ENCODE measurements around the gene EIF6.
A peak's percentile ranks its signal among the peaks of the same experiment; 100 is the strongest.

The EIF6 gene

GRCh38 chr20:35304956-35305355 is 20.4 kb upstream of the EIF6 start:
- WGBS (ENCODE audit: extremely low coverage, insufficient coverage, insufficient read length) = no CpG with 5 or more reads among the region's 6 CpGs
- Histone ChIP-seq H4K8ac (ENCODE audit: low read depth, low read length) (no peak overlapping the region), H2BK120ac (ENCODE audit: insufficient read depth, low read length, poor library complexity) (peak overlapping the region; percentile 36), H3K9ac (ENCODE audit: low read length) (no peak overlapping the region), H3K79me1 (ENCODE audit: low read length) (peaks cover 12% of the 10 kb centered on the region), H2BK12ac (ENCODE audit: low read length) (peak overlapping the region; percentile 19), H3K4me2 (ENCODE audit: low read length) (no peak overlapping the region), H4K91ac (ENCODE audit: low read depth, low read length) (peak overlapping the region; percentile 52), H3K79me2 (ENCODE audit: control insufficient read depth, insufficient read depth, low read length, poor library complexity) (no peaks in the 10 kb centered on the region), H3K27ac (ENCODE audit: low read depth, low read length) (peak overlapping the region; percentile 22), H3K23ac (ENCODE audit: low read length) (no peak overlapping the region), H3K4ac (ENCODE audit: low read depth, low read length) (no peak overlapping the region), H4K12ac (ENCODE audit: low read depth, low read length) (no peak overlapping the region), H3K27me3 (ENCODE audit: insufficient read depth, low read length) (no peaks in the 10 kb centered on the region), H2AK5ac (ENCODE audit: low read length) (peak overlapping the region; percentile 21), H3K36me3 (ENCODE audit: control insufficient read depth in 1 of 2, insufficient read depth in 2 of 2, low read length in 2 of 2) (no peaks in the 10 kb centered on the region), H3K4me1 (ENCODE audit: control insufficient read depth in 1 of 2, insufficient read depth in 2 of 2, low read length in 2 of 2) (peaks cover 27% of the 10 kb centered on the region in 2 experiments), H2AFZ (ENCODE audit: insufficient read depth, low read length, poor library complexity) (no peak overlapping the region), H3K14ac (ENCODE audit: low read length) (peak overlapping the region; percentile 36), H3K18ac (ENCODE audit: low read length) (peak overlapping the region; percentile 31), H2BK5ac (ENCODE audit: low read depth, low read length, poor library complexity) (peak overlapping the region; percentile 5), H3K4me3 (ENCODE audit: low read depth, low read length) (no peak overlapping the region), H3K9me3 (ENCODE audit: insufficient read depth, low read depth, low read length) (peaks cover 2% of the 10 kb centered on the region)
- DNase-seq = no peak

GRCh38 chr20:35303735-35304491 is 19.3 kb upstream of the EIF6 start:
- Histone ChIP-seq H3K36me3 (ENCODE audit: control insufficient read depth in 1 of 2, insufficient read depth in 2 of 2, low read length in 2 of 2) (no peaks in the 10 kb centered on the region), H3K14ac (ENCODE audit: low read length) (no peak overlapping the region), H4K8ac (ENCODE audit: low read depth, low read length) (peak overlapping the region; percentile 45), H3K4me3 (ENCODE audit: low read depth, low read length) (no peak overlapping the region), H4K12ac (ENCODE audit: low read depth, low read length) (peak overlapping the region; percentile 7), H2AK5ac (ENCODE audit: low read length) (no peak overlapping the region), H3K79me1 (ENCODE audit: low read length) (peaks cover 12% of the 10 kb centered on the region), H2BK120ac (ENCODE audit: insufficient read depth, low read length, poor library complexity) (no peak overlapping the region), H2BK5ac (ENCODE audit: low read depth, low read length, poor library complexity) (no peak overlapping the region), H3K4ac (ENCODE audit: low read depth, low read length) (no peak overlapping the region), H2AFZ (ENCODE audit: insufficient read depth, low read length, poor library complexity) (no peak overlapping the region), H3K79me2 (ENCODE audit: control insufficient read depth, insufficient read depth, low read length, poor library complexity) (no peaks in the 10 kb centered on the region), H3K9me3 (ENCODE audit: insufficient read depth, low read depth, low read length) (peaks cover 2% of the 10 kb centered on the region), H3K27me3 (ENCODE audit: insufficient read depth, low read length) (no peaks in the 10 kb centered on the region), H3K9ac (ENCODE audit: low read length) (peak overlapping the region; percentile 23), H3K27ac (ENCODE audit: low read depth, low read length) (peak overlapping the region; percentile 40), H4K91ac (ENCODE audit: low read depth, low read length) (peak overlapping the region; percentile 29), H3K23ac (ENCODE audit: low read length) (no peak overlapping the region), H2BK12ac (ENCODE audit: low read length) (no peak overlapping the region), H3K18ac (ENCODE audit: low read length) (no peak overlapping the region), H3K4me2 (ENCODE audit: low read length) (peak overlapping the region; percentile 49), H3K4me1 (ENCODE audit: control insufficient read depth in 1 of 2, insufficient read depth in 2 of 2, low read length in 2 of 2) (peaks cover 27 to 29% of the 10 kb centered on the region in 2 experiments)
- WGBS (ENCODE audit: extremely low coverage, insufficient coverage, insufficient read length) = no CpG with 5 or more reads among the region's 18 CpGs
- peak; percentile 85 to 96 for DNase-seq

- Histone ChIP-seq H3K4me3 (ENCODE audit: low read depth, low read length) (no peak overlapping the region), H3K79me2 (ENCODE audit: control insufficient read depth, insufficient read depth, low read length, poor library complexity) (no peaks in the 10 kb centered on the region), H2BK120ac (ENCODE audit: insufficient read depth, low read length, poor library complexity) (no peak overlapping the region), H3K27ac (ENCODE audit: low read depth, low read length) (no peak overlapping the region), H3K4ac (ENCODE audit: low read depth, low read length) (no peak overlapping the region), H2BK5ac (ENCODE audit: low read depth, low read length, poor library complexity) (no peak overlapping the region), H3K79me1 (ENCODE audit: low read length) (peaks cover 12% of the 10 kb centered on the region), H3K4me2 (ENCODE audit: low read length) (no peak overlapping the region), H4K91ac (ENCODE audit: low read depth, low read length) (no peak overlapping the region), H3K9ac (ENCODE audit: low read length) (peak overlapping the region; percentile 11), H2BK12ac (ENCODE audit: low read length) (no peak overlapping the region), H4K12ac (ENCODE audit: low read depth, low read length) (no peak overlapping the region), H2AK5ac (ENCODE audit: low read length) (no peak overlapping the region), H3K36me3 (ENCODE audit: control insufficient read depth in 1 of 2, insufficient read depth in 2 of 2, low read length in 2 of 2) (no peaks in the 10 kb centered on the region), H2AFZ (ENCODE audit: insufficient read depth, low read length, poor library complexity) (no peak overlapping the region), H4K8ac (ENCODE audit: low read depth, low read length) (peak overlapping the region; percentile 5), H3K4me1 (ENCODE audit: control insufficient read depth in 1 of 2, insufficient read depth in 2 of 2, low read length in 2 of 2) (peaks cover 27 to 29% of the 10 kb centered on the region in 2 experiments), H3K27me3 (ENCODE audit: insufficient read depth, low read length) (no peaks in the 10 kb centered on the region), H3K18ac (ENCODE audit: low read length) (no peak overlapping the region), H3K14ac (ENCODE audit: low read length) (no peak overlapping the region), H3K9me3 (ENCODE audit: insufficient read depth, low read depth, low read length) (peaks cover 4% of the 10 kb centered on the region), H3K23ac (ENCODE audit: low read length) (no peak overlapping the region)
- DNase-seq = no peak
- WGBS (ENCODE audit: extremely low coverage, insufficient coverage, insufficient read length) = no CpG with 5 or more reads among the region's 11 CpGs
These were observed 18.8 kb upstream of the EIF6 start for GRCh38 chr20:35303382-35303734.

- Histone ChIP-seq H3K9ac (ENCODE audit: low read length) (no peak overlapping the region), H3K36me3 (ENCODE audit: control insufficient read depth in 1 of 2, insufficient read depth in 2 of 2, low read length in 2 of 2) (no peaks in the 10 kb centered on the region), H2AFZ (ENCODE audit: insufficient read depth, low read length, poor library complexity) (no peak overlapping the region), H2BK5ac (ENCODE audit: low read depth, low read length, poor library complexity) (no peak overlapping the region), H2AK5ac (ENCODE audit: low read length) (no peak overlapping the region), H3K4me2 (ENCODE audit: low read length) (no peak overlapping the region), H3K4me1 (ENCODE audit: control insufficient read depth in 1 of 2, insufficient read depth in 2 of 2, low read length in 2 of 2) (peaks cover 27 to 29% of the 10 kb centered on the region in 2 experiments), H3K79me1 (ENCODE audit: low read length) (peaks cover 12% of the 10 kb centered on the region), H3K18ac (ENCODE audit: low read length) (no peak overlapping the region), H3K79me2 (ENCODE audit: control insufficient read depth, insufficient read depth, low read length, poor library complexity) (no peaks in the 10 kb centered on the region), H3K23ac (ENCODE audit: low read length) (no peak overlapping the region), H4K91ac (ENCODE audit: low read depth, low read length) (no peak overlapping the region), H4K12ac (ENCODE audit: low read depth, low read length) (no peak overlapping the region), H3K14ac (ENCODE audit: low read length) (no peak overlapping the region), H2BK12ac (ENCODE audit: low read length) (no peak overlapping the region), H2BK120ac (ENCODE audit: insufficient read depth, low read length, poor library complexity) (no peak overlapping the region), H3K4me3 (ENCODE audit: low read depth, low read length) (no peak overlapping the region), H3K4ac (ENCODE audit: low read depth, low read length) (no peak overlapping the region), H3K9me3 (ENCODE audit: insufficient read depth, low read depth, low read length) (peaks cover 4% of the 10 kb centered on the region), H4K8ac (ENCODE audit: low read depth, low read length) (no peak overlapping the region), H3K27me3 (ENCODE audit: insufficient read depth, low read length) (no peaks in the 10 kb centered on the region), H3K27ac (ENCODE audit: low read depth, low read length) (no peak overlapping the region)
- WGBS (ENCODE audit: extremely low coverage, insufficient coverage, insufficient read length) = no CpG with 5 or more reads among the region's 6 CpGs
- no peak for DNase-seq
These were observed 18.1 kb upstream of the EIF6 start for GRCh38 chr20:35302421-35303335.
